ENCODE results near the gene THNSL1.
A peak's percentile ranks its signal among the peaks of the same experiment; 100 is the strongest.
"Not testable (repeated sequence)": the region's sequence is repeated elsewhere in the genome, so short reads cannot be mapped to it uniquely, and the experiment has no call there.

Gene THNSL1, protein sequence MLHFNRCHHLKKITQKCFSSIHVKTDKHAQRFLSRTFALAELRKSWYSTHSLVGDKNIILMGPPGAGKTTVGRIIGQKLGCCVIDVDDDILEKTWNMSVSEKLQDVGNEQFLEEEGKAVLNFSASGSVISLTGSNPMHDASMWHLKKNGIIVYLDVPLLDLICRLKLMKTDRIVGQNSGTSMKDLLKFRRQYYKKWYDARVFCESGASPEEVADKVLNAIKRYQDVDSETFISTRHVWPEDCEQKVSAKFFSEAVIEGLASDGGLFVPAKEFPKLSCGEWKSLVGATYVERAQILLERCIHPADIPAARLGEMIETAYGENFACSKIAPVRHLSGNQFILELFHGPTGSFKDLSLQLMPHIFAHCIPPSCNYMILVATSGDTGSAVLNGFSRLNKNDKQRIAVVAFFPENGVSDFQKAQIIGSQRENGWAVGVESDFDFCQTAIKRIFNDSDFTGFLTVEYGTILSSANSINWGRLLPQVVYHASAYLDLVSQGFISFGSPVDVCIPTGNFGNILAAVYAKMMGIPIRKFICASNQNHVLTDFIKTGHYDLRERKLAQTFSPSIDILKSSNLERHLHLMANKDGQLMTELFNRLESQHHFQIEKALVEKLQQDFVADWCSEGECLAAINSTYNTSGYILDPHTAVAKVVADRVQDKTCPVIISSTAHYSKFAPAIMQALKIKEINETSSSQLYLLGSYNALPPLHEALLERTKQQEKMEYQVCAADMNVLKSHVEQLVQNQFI

DNA sequence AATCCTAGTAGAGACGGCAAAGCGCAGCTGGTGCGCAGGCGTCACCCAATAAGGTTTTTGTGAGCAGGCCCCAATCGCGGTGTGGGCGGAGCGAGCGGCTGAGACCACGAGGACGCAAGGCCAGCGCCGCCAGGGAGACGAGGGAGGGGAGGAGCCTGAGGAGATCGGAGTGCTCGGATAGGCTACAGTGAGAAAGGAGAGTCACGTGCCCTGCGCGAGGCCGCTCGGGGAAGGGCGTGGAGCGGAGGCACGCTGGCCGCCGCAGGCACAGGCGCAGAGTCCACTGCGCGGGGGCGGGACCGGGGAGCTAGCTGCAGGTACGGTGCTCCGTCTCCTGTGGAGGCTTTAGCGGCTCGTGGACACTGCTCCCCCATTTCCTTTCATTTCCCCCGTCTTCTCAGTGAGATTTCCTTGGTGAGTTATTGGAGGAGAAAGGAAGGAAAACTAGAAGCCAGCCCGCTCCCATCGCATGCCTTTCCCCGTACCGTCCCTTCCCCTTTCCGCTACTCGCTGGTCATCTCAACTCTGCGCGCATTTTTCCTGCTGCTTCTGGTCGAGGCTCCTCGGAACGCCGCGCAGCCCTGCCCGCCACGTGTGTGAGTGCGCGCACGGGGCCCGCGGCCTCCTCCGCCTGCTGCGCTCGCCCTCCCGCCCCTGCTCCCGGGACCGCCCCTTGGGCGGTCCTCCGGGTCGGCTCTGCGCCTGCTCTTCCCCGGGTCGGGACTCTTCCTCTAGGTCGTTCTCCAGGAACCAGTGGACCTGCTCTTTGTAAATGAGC lies at the start of gene THNSL1:
Gene THNSL1 (plus strand): TSS at position 237 of the 778 bp plus-strand sequence. CDS start 6,612 bp downstream, outside the sequence.
- DNase-seq: peak; percentile 99

DNA sequence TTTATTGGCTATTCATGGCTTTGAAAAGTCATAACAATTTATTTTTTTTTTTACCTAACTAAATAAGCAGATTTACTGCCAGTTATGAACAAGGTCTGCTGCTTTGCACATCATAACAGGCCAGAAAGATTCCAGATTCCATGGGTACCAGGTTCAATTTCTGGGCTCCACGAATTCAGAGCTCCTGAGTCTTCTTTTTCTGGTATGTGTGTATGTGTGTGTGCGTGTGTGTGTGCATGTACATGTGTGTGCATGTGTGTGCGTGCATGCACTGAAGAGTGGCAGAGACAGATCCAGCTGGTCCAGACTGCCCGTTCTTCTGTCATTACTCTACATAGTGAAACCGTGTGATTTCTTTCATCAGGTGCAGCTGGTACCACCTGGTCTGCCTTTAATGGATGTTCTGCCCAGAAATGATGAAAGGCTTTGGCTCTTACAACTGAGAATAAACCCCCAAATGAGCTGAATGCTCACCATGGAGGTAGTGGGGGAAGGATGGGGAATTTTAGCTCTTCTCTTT lies 49.4 kb upstream of the THNSL1 start:
- no peak for DNase-seq

DNA sequence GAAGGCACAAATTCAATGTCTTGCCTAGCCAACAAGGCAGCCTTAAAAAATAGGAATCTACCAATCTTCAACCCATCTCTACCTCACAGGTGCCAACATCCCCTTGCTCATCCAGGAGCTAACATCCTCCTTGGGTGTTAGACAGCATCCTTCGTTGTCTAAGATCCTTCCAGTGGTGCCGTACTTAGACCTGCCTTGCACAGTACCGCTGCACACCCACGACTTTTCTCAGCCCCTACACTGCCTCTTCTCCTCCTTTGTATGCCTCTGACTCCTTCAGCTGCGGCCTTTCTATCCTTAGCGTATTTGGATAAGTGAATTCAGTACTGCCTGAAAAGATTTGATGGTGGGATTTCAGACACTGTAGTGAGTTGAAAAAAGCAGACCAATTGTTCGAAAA lies 48.1 kb upstream of the THNSL1 start:
- DNase-seq: no peak

DNA sequence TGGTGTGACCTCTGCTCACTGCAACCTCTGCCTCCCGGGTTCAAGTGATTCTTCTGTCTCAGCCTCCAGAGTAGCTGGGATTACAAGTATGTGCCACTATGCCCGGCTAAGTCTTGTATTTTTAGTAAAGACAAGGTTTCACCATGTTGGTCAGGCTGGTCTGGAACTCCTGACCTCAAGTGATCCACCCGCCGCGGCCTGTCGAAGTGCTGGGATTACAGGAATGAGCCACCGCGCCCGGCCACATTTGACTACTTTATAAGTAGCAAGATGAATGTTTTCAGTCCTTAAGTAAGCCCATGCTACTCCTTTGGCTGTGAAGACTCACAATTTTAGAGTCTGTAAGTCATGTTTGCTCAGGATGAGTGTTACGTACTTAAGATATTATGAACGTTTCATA lies 47.5 kb upstream of the THNSL1 start:
- not testable (repeated sequence) for DNase-seq

DNA sequence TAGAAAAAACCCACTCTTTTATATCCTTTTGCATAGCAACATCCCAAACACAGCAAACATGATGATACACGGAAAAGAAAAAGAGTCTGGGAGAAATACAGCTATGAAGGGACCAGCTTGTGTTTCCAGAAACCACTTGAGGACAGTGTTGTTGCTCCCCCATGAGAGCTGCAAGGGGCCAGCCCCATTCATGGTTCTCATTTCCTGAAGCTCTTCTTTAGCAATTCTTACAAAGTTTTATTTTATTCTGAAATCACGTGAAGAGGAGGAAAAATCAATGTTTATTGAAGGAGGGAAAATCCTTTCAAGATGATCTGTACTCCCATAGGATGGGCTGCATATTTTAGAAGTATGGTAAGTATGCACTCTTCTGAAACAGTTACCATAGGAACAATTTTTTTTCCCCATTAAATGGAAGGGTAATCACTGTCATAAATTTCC lies 46.6 kb upstream of the THNSL1 start:
- no peak for DNase-seq

DNA sequence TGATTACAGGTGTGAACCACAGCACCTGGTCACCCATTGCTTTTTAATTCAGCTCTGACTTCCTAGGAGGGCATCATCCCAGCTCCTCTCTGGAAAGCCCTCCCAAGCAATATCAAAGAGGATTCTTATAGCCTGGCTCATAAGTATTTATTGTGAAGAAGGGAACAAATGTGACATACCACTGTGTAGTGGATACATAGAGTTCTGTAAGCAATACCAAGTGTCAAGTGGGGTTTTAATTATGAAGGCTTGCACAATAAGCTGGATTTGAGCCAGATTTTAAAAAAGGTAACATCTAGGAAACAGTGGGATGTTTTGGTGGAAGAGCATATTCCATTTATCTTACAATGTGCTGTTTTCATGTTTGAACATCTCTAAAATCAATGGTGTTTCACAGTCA lies 45.0 kb upstream of the THNSL1 start:
- DNase-seq: no peak

DNA sequence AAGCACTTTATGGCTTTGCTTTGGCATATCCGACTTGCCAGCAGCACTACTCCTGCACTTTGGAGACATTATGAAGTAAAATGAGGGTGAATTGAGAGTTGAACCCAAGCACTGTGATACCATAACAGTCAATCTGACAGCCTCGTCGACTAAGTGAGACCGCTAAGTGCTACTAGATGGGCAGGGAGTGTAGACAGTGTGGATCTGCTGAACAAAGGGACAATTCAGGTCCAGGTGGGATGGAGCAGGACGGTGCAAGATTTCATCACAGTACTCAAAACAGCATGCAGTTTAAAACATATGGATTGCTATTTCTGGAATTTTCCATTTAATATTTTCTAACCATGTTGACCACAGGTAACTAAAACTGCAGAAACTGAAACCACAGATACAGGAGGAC lies 43.2 kb upstream of the THNSL1 start:
- DNase-seq: no peak

DNA sequence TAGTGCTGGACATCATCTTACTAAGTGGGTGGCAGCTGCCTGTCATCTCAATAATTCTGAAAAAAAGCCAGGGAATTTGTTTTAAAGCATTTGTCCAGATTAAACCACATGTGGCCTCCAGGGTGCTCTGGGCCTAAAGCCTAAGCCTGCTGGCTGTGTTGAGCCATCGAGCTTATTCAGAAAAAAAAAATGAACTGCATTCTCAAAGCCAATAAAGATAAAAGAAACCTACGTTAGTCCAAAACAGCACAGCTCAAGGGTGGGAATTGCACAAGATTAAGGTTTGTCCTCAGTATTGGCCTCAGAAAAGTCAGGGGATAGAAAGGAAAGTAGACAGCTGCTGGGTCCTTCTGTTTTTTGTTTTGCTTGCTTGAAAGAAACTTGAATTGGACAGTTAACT lies 41.4 kb upstream of the THNSL1 start:
- no peak for DNase-seq

DNA sequence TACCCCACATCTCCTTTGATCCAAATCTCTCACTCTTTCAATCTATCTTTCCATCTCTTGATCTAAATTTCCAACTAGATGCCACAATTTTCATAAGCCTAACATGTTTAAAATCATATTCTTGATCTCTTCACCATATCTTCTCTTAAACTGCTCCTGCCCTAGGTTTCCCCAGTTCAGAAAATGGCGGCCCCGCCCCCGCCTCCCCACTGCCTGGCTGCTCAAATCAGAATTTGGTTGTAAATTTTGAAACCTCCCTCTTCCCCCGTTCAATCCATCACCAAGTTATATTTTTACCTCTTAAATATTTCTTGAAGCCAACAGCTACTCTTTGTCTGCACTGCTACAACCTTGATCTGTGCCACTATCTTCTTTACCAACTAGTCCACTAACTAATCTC lies 36.7 kb upstream of the THNSL1 start:
- no peak for DNase-seq

DNA sequence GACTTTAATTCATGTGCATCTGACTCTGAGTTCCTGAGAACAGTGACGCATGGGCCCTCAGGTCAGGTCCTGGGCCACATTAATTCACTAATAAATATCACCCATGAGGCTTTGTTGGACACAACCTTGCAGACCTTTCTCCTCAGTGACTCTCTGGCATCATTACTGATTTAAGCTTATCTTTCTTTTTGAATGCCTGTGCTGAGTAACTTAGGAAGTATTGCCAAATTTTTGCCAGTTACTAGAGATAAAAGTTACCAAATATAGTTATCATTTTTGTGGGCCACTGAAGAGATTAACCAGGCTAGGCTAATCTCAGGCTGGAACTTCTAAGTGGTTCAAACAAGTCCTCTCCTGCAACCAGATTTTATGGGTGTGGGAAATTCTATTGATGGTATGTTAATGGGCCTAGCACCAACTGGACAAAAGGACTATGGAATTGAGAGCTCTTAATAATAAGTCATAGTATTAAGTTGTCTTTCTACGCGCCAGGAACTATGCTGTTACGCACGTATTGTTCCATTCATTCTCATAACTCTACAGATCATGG lies 35.2 kb upstream of the THNSL1 start:
- DNase-seq: no peak

DNA sequence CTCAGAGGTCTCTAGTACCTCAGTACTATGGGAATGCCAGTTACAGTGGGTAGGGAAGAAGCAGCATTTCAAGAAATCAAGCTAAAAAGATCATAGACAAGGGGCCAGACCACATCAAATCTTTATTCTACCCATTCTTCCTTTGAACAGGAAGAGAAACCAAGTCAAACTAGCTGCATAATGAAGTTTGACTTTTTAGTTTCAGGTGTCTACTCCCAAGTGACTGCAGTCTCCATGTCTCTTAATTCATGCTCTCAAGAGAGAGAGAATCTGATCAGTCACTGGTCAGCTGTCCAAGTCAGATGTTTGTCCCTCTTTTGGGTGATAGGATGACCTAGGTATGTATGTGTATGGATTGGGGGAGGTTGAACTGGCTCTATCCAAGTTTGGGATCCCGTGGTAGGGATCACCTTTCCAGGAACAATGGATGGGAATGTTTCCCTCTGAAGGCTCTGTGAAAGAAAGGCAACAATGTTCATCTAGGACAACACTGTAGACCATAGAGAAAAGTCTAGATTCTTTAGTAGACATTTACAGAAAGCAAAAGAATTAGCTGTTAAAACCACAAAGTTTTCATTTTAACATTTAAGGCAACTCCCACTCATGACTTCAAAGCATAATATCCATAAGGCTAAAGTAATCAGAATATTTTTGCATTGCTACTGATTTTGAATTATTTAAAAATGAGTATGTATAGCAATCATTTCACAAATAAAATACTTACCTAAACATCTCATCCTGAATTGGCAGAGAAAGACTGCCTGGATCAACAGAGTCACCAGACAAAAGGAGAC lies 33.9 kb upstream of the THNSL1 start:
- no peak for DNase-seq

DNA sequence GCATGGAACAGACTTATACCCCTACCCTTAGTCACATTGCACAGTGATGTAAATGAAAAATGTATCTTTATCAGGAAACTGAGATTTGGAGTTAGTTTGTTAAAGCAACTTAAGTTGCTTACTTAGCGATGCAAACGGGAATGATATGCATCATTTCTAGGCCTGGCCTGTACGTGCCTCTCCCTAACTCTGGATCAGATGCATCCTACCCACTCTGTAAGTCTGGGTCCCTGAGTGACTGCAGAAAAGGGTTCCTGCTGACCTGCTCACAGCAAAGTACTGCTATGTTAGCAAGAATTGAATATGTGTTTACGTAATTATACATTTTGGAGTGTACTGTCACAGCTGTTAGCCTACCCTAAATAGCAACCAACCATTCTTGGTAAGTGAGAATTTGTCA lies 33.3 kb upstream of the THNSL1 start:
- no peak for DNase-seq

DNA sequence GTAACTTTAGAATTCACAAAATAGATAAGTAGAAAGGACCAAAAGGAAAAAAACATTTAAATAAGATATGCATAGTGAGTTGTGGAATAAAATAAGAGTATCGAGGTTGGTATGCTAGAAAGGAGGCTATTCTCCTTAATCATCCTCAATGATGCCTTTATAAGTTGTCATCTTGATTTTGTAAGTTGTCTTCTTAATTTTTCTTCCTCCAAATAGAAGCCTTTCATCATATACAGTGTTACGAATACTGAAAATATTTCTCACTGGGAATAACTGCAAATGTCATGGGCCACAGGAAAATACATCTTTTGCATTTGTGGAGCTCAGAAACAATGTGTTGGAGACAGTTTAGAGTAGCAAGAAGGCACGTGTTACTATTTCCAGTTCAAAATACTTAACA lies 32.5 kb upstream of the THNSL1 start:
- DNase-seq: no peak

DNA sequence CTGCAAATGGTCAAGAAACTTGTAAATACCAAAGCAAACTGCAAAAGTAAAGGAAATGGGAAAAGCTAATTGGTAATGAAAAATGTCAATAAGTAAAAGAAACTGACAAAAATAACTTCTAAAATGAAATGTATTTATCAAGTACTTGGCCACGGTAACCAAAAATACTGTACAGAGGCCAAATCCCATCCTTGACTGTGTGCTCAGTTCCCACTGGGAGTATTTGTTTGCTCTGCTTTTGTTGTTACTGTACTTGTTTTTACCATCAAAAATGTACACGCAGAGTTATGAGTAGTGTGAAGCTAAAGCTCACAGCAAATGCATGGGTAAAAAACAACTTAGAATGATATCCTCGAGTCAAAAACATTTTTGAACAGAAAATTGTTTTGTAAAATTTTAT lies 31.5 kb upstream of the THNSL1 start:
- no peak for DNase-seq

DNA sequence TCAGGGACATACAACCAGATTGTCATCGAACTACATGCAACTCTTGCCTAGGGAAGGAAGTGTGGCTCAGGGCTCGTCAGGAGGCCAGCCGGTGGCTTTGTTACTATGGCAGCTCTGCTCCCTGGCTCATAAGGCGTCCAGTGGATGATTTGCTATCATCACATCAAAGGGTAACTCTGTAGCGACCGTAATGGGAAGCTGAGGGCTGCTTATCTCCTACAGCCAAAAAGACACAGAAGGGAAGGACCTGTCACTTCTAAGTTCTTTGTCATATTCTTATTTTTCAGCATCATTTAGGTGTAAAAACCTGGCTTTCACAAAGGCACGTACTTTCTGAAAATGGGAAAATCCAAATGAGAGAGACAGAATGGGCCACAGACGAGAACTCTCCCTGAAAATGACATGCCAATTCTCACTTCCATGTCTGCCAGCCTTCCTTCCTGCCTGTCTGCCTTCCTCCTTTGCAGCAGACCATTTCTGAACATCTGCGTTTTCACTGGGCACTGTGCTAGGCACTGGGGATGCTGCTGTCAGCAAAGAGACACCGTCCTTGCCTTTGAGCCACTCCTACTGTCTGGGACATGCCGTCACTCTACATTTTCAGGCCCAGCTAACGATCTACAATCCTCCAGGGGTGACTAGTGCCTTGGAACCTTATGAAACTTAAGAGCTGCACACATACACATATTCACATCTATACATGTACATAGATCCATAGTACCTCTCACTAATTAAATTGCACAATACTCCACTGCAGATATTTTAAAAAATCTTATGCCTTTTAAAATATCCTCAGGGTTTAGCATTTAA lies 27.4 kb upstream of the THNSL1 start:
- no peak for DNase-seq

DNA sequence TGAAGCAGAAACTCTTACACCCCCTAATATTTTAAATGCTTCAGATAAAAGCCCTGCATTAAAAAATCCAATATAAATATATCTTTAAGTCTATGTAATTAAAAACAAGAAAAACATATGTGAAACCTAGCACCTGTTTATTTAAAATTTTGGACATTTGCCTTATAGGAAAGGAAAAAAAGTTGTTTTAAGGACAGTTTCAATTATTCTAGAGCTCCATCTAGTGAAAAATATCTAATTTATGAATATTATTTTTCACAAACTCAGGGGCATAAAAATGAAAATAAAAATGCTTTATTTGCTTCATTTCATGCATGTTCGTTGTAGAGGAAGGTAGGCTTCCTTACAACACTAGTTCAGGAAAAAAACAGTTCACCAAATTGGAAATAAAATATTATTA lies 26.5 kb upstream of the THNSL1 start:
- no peak for DNase-seq

DNA sequence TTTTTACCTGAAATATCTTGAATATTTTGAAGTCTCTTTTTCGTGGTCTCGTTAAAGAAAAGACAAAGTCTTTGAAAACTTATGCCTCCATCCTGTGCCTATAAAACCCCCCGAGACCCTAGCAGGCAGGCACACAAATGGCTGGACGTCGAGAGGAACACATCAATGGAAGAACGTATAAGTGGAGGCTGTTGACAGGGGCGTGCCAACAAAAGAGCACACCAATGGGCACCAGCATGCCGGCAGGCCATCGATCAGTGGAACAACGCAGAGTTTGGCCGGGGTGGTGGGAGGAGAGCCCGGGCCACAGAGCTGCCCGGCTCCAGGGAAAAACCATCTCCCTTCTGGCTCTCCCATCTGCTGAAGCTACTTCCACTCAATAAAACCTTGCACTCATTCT lies 25.1 kb upstream of the THNSL1 start:
- no peak for DNase-seq

DNA sequence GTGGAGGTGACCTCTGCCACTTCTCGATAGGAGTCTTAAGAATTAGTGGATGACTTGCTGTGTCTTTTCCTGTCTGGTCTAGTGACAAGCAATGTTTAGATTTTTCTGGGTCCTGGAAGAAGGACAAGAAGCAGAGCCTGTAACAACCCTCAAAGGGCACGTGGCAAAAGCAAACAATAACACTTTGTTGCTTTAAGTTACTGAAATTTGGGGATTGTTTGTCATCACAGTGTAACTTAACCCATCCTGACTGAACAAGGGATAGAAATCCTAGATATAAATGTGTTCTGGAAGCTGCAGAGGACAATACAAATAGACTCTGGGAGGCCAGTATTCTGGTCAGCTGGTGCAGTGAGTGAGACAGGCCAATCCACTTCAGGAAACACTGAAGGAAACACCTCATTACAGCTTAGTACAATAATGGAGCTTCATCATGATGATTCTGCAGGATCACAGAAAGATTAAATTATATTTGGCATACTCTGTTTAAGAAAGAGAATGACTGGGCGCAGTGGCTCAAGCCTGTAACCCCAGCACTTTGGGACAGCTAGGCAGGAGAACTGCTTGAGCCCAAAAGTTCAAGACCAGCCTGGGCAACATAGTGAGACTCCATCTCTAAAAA lies 23.8 kb upstream of the THNSL1 start:
- DNase-seq: no peak

DNA sequence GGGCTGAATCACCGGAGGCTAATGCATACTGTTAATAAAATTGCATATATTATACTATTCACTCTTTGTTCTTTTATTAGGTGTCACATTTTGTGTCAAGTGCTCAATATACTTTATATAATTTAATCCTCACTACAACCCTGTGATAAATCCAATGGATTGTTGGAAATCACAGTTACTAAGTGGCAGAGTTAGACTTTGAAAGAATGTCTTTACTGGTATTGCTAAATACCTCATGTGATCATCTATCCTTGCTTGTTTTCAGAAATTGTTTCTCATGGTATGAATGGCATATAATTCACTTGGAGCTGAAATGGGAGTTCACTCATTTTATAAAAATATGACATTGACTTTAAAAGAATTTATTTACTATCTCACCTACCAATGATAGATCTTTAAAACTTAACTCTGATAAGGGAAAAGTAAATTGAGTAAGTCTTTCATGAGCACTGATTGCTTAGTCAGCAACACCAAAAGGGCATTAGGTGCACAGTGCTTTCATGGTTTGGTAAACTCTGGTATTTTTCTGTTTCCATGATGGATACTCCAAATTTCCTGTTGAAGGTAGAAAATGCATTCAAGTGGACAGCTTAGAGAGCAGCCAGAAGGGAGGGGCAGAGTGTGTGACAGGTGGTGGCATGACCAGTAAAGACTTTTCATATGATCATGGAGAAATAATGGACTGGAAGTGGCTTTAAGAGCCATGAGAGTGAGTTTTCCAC lies 23.0 kb upstream of the THNSL1 start:
- DNase-seq: no peak

DNA sequence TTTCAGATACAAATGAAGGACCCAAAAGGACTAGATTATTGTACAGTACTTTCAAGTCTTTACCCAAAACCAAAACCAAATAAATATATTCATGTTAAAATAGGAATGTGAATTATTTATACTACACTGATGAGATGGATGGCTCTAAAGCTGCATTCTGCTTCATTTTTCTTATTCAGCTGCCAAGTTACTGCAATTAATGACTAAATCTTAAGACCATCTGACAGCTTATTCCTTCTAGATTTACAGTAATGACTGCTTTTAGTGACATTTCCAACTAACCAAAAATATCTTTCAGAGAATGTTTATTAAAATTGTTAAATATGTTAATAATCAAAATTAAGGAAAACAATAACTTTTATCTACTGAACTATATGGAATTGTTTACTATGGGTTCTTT lies 21.3 kb upstream of the THNSL1 start:
- no peak for DNase-seq
